Common myeloid progenitor, CD34-positive (primary cell): ENCODE measurements around the gene ZIC3.
A peak's percentile ranks its signal among the peaks of the same experiment; 100 is the strongest.
"Not testable (repeated sequence)": the region's sequence is repeated elsewhere in the genome, so short reads cannot be mapped to it uniquely, and the experiment has no call there.

Source experiments
- CTCF ChIA-PET: fragments of 350-600 bp; sonication (Branson Sonifier 250); formaldehyde crosslinking; loops from one replicate; lab custom pipeline; 2021; ENCODE audit warnings: antibody characterized with exemption; lab: Charles Lee
- POLR2A ChIA-PET: fragments of 350-600 bp; sonication (Branson Sonifier 250); formaldehyde crosslinking; loops from one replicate; lab custom pipeline; 2021; ENCODE audit warnings: antibody characterized with exemption; lab: Charles Lee
- DNase-seq, 3 donors: peaks; one replicate each; pipeline versions ENCODE4 v3.0.0 to v3.0.0-alpha.2; 2013
- H3K27ac ChIP-seq, 2 experiments: 1 replicate in 1 of 2; 2 replicates in 1 of 2; pipeline ENCODE4 v1.7.0; 2013; ENCODE audit warnings: inconsistent platforms in 2 of 2, low read length in 2 of 2, mild to moderate bottlenecking in 2 of 2, low read depth in 1 of 2, moderate library complexity in 1 of 2; ENCODE audit not compliant: severe bottlenecking in 2 of 2, insufficient read depth in 1 of 2, poor library complexity in 1 of 2
- H3K27me3 ChIP-seq, 5 experiments: replicated peaks in 2 of 5; 1 replicate in 3 of 5; 2 replicates in 2 of 5; pipeline versions ENCODE4 v1.6.1 to v1.7.0; 2013; ENCODE audit warnings: low read length in 4 of 5, mild to moderate bottlenecking in 2 of 5, moderate library complexity in 2 of 5, inconsistent platforms in 1 of 5; ENCODE audit not compliant: insufficient read depth in 5 of 5, control insufficient read depth in 4 of 5
- H3K36me3 ChIP-seq, 4 experiments: 1 replicate in 2 of 4; 2 replicates in 2 of 4; pipeline versions ENCODE4 v1.6.1 to v1.7.0; 2013; ENCODE audit warnings: low read length in 3 of 4, control low read depth in 1 of 4, mild to moderate bottlenecking in 1 of 4; ENCODE audit not compliant: control insufficient read depth in 4 of 4, insufficient read depth in 4 of 4
- H3K4me1 ChIP-seq, 4 experiments: 1 replicate in 3 of 4; 2 replicates in 1 of 4; pipeline versions ENCODE4 v1.6.1 to v1.7.1; 2013; ENCODE audit warnings: low read length in 3 of 4, mild to moderate bottlenecking in 3 of 4, control low read depth in 1 of 4, inconsistent platforms in 1 of 4, moderate library complexity in 1 of 4; ENCODE audit not compliant: control insufficient read depth in 4 of 4, insufficient read depth in 4 of 4; ENCODE audit errors: control extremely low read depth in 1 of 4
- H3K4me3 ChIP-seq, 7 experiments: 1 replicate in 4 of 7; 2 replicates in 3 of 7; pipeline versions ENCODE4 v1.5.1 to v1.7.0; 2013; ENCODE audit warnings: mild to moderate bottlenecking in 7 of 7, low read length in 6 of 7, moderate library complexity in 6 of 7, inconsistent platforms in 2 of 7, low read depth in 2 of 7, control low read depth in 1 of 7; ENCODE audit not compliant: insufficient read depth in 4 of 7, control insufficient read depth in 1 of 7; ENCODE audit errors: extremely low read depth in 1 of 7
- H3K9me3 ChIP-seq, 5 experiments: 1 replicate in 4 of 5; 2 replicates in 1 of 5; pipeline versions ENCODE4 v1.6.1 to v1.7.1; 2013; ENCODE audit warnings: low read length in 4 of 5, mild to moderate bottlenecking in 2 of 5, inconsistent platforms in 1 of 5, low read depth in 1 of 5, moderate library complexity in 1 of 5; ENCODE audit not compliant: control insufficient read depth in 4 of 5, insufficient read depth in 2 of 5; ENCODE audit errors: control extremely low read depth in 1 of 5
- WGBS: methylation state at CpG from one replicate; pipeline ENCODE4 v1.1.5; 2013; ENCODE audit not compliant: insufficient coverage; 5-methylcytosine and 5-hydroxymethylcytosine counted together

Gene ZIC3

DNA sequence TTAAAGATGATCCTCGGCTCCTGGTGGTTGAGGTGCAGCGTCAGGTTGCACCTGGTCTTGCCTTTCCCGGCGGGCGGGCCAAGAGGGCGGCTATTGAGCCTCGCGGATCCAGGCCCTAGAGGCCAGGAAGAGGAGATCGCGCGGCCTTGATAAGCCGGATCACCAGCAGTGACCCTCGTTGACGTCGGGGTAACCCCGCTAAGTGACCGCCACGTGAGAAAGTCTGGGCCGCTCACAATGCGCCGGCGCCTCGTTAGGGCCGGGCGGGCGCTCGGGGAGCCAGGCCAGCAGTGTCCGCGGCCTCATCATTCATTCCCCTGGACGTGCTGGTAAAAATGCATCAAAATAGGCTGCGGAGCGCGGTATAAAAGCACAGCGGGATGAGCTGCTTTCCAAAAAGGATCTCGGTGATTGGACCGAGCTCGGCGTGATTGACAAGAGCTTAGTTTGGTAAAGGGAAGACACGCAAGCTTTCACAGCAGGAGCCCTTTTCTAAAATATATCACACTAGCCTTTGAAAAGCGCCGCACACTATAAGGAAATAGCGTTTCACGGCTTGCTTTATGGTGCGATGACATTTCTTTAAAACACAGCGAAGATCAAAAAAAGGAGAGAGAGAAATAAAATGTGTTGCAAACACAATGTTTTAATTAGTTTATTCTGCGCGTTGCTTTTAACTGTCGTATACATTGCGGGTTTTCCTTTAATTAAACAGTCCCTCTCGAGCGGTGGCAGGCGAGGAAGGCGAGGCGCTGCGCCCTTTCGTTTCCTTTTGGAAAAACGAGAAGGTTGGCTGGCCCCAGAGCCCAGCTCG, 15.9 kb upstream of the ZIC3 start:
- Histone ChIP-seq H3K4me3 (no peak overlapping the region), H3K27me3 (peaks cover 2 to 81% (median 39%) of the 10 kb centered on the region in 5 experiments), H3K36me3 (no peaks in the 10 kb centered on the region), H3K9me3 (peaks cover 0 to 27% (median 2%) of the 10 kb centered on the region in 5 experiments), H3K4me1 (peaks cover 0 to 4% (median 1%) of the 10 kb centered on the region in 4 experiments), H3K27ac (no peak overlapping the region)
- POLR2A ChIA-PET: no interaction called here
- DNase-seq: no peak
- 29% methylated on average over 52 of the region's 58 CpGs for WGBS
- CTCF ChIA-PET: no interaction called here

DNA sequence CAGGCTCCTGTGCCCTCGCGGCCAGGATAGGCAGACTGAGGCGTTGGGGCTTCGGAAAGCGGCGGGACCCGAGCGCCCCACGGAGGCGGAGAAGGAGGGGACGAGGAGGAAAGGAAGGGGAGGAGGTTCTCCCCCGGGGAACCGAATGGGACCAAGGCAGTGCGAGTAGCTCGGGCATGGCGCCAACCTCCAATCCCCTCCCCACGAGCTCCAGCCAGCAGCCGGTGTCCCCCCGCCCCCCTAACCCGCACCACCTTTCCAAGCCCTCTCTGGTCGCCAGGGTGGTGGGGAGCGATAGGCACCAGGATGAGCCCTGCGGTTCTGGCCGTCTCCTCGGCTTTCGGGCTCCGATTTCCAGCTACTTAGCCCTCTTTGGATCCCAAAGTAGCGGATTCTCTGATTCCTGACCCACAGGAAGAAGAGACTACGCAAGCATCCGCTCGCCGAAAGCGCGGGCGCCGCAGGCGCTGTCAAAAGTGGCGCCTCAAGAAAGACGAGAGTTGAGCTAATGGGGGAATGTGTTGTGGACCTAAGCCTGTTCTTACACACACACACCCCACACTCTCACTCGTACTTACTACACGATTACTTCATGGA, 15.2 kb upstream of the ZIC3 start:
- Histone ChIP-seq H3K4me1 (peaks cover 0 to 4% (median 1%) of the 10 kb centered on the region in 4 experiments), H3K36me3 (no peaks in the 10 kb centered on the region), H3K9me3 (peaks cover 0 to 25% (median 2%) of the 10 kb centered on the region in 5 experiments), H3K27me3 (peaks cover 2 to 79% (median 38%) of the 10 kb centered on the region in 5 experiments), H3K27ac (no peak overlapping the region), H3K4me3 (no peak overlapping the region)
- ChIA-PET POLR2A (no interaction called here), CTCF (no interaction called here)
- WGBS: 32% methylated on average over 20 of the region's 41 CpGs
- no peak for DNase-seq

DNA sequence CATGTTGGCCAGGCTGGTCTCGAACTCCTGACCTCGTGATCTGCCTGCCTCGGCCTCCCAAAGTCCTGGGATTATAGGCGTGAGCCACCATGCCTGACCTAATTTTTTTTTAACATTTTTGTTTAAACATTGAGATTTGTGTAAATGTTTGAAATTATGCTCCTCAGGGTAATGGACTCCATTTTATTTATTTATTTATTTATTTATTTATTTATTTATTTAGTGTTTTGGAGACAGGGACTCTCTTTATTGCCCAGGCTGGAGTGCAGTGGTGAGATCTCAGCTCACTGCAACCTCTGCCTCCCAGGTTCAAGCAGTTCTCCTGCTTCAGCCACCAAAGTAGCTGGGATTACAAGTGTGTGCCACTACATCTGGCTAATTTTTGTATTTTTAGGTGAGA, 13.8 kb upstream of the ZIC3 start:
- H3K9me3 ChIP-seq: peaks cover 0 to 24% (median 2%) of the 10 kb centered on the region in 5 experiments
- 80% methylated on average over 2 of the region's 4 CpGs for whole genome bisulfite sequencing
- peaks cover 0 to 66% (median 28%) of the 10 kb centered on the region in 5 experiments for H3K27me3 ChIP-seq
- H3K36me3 ChIP-seq, H3K27ac ChIP-seq, CTCF ChIA-PET, H3K4me3 ChIP-seq, POLR2A ChIA-PET, DNase-seq, H3K4me1 ChIP-seq: not testable (repeated sequence)

DNA sequence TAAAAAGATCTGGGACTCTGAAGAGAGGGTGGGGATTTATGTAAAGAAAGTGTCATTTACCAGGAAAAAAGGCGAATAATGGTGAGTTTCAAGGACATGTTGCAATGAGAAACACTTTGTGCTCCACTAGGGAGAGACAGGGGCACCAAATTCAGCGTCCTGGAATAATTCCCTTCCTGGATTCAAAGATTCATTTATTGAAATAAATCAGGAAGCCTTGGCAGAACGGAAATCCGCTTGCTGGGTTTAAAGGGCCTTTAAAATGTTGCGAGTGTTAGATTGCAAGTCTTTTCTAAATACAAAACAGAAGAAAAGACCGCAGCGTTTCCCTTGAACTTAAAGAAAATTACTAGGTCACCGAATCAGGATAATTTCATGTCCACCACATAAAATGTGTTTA, 3.8 kb upstream of the ZIC3 start:
- no peak overlapping the region for H3K4me3 ChIP-seq
- DNase-seq: no peak
- WGBS: 0% methylated on average over 2 of the region's 8 CpGs
- POLR2A ChIA-PET: no interaction called here
- peaks cover 0 to 22% (median 0%) of the 10 kb centered on the region in 5 experiments for H3K9me3 ChIP-seq
- H3K36me3 ChIP-seq: no peaks in the 10 kb centered on the region
- H3K27ac ChIP-seq: no peak overlapping the region
- H3K4me1 ChIP-seq: peaks cover 0 to 14% (median 6%) of the 10 kb centered on the region in 4 experiments
- peaks cover 9 to 87% (median 27%) of the 10 kb centered on the region in 5 experiments for H3K27me3 ChIP-seq
- CTCF ChIA-PET: no interaction called here

DNA sequence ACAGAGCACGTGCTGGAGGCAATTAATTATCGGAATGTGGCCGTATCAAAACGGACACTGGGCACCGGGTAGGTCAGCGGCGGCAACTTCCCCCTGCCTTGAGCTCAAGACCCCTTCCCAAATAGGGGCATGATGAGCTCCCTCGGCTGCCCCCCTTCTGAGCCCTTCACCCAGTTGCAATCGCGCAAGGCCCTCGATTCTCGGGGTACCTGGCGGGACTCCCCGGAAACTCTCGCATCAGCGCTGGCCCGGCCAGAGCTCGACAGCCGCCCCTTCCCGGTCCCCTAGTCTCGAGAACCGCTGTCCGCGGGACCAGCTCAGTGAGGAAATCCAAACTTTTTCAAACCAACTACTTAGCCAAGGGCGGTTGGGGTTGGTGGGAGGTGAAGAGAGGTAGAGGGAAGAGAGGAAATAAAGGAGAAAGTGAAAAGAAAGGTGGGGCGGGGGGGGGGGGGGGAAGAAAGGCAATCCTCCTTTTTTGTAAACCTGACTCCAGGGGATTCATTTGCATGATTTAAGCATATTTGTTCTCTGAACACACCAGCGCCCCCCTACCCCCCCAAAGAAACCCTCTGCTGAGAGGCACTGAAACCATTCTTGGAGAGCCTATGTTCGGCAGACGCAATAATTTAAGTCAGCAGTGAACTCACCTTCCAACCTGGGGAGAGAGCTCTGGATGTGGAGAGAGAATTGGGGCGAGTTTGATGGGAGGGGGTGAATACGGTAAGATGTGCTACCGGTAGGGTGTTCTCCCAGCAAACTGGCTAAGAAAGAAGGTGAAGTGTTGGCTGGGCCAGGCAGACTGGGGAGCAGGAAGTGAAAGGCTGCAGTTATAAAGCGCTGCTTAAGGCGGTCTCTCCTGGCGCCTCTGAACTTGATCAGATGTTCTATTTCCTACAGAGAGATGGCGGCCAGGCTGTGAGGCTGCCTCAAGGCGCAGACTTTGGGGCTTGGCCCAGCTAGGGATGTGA, 2.0 kb upstream of the ZIC3 start:
- POLR2A ChIA-PET: no interaction called here
- Histone ChIP-seq H3K36me3 (no peaks in the 10 kb centered on the region), H3K4me1 (peaks cover 0 to 23% (median 9%) of the 10 kb centered on the region in 4 experiments), H3K27me3 (peaks cover 7 to 95% (median 27%) of the 10 kb centered on the region in 5 experiments), H3K27ac (no peak overlapping the region), H3K4me3 (no peak overlapping the region), H3K9me3 (peaks cover 0 to 31% (median 0%) of the 10 kb centered on the region in 5 experiments)
- no peak for DNase-seq
- 26% methylated on average over 23 of the region's 37 CpGs for WGBS
- CTCF ChIA-PET: no interaction called here

DNA sequence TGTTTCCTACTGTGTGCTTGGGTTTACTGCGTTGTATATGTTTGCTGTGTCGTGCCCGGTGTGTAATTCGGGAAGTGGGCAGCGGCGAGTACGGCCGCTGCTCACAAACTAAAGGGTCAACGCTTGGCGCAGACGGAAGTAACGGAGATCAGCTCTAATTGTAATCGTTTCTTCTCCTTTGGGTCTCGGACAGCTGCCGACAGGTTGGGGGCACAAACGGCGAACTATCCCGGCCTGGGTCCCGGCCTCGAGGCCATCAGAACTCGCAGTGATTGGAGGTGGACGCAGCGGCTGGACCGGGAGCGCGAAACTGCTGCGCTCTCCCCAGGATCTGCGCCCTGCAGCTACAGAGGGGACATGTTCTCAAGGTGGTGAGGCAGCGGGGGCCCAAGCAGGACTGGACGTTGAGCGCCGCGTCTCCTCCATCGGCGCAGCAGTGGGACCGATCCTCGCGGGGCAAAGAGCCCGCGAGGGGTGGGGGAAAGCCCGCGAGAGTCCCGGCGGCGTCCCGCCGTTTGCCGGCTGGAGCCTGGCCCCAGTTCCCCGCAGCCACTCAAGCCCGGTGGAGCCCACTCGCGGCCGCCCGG, 516 bp upstream of the ZIC3 start:
- Histone ChIP-seq H3K4me1 (peaks cover 0 to 23% (median 9%) of the 10 kb centered on the region in 4 experiments), H3K36me3 (no peaks in the 10 kb centered on the region), H3K27me3 (peaks cover 9 to 99% (median 33%) of the 10 kb centered on the region in 5 experiments), H3K4me3 (peak overlapping the region in 4 of 7 experiments; percentile 14 to 69 (median 50)), H3K27ac (no peak overlapping the region), H3K9me3 (peaks cover 0 to 33% (median 0%) of the 10 kb centered on the region in 5 experiments)
- 33% methylated on average over 49 of the region's 54 CpGs for WGBS
- CTCF ChIA-PET: no interaction called here
- DNase-seq: no peak
- POLR2A ChIA-PET: no interaction called here
